Stimulated activated CD4-positive, alpha-beta T cell treated with anti-CD3 and anti-CD28 coated beads, Interleukin-12 subunit alpha, Interleukin-12 subunit beta, amount 100 ng/mL, for 24 hours (primary cell): ENCODE measurements around the gene RGS14.
"Not testable (repeated sequence)": the region's sequence is repeated elsewhere in the genome, so short reads cannot be mapped to it uniquely, and the experiment has no call there.

Experiments
- DNase-seq, 2 experiments: peaks; one replicate each; pipeline ENCODE4 v3.0.0-alpha.2; 2020; ENCODE audit warnings: low read depth in 2 of 2

The RGS14 gene

DNA sequence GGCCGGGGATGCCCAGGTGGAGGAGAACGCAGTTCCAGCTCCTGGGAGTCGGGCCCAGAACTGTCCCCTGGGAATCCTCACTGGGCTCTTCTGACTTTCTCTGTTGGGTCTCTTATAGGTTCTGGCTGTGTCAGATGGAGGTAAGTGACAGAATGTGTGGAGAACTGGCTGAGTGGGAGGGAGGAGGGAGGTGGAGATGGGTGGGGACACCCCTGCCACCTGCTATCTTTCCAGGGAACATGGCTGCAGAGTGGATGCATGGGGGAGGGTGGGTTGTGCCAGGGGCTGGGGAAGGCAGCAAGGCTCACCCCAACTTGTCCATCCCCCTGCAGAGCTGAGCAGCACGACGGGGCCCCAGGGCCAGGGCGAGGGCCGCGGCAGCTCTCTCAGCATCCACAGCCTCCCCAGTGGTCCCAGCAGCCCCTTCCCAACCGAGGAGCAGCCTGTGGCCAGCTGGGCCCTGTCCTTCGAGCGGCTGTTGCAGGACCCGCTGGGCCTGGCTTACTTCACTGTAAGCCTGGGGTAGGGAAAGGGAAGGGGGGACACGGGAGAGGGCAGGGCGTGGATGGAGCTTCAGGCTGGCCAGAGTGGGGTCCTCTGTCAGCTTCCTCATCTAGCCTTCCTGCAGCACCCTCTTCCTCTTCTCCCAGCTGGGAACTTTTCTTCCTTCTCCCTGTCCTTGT, 8.3 kb downstream of the RGS14 start:
- no peak for DNase-seq

- DNase-seq: no peak
Observed at GRCh38 chr5:177366528-177367322, 9.0 kb downstream of the RGS14 start.

DNA sequence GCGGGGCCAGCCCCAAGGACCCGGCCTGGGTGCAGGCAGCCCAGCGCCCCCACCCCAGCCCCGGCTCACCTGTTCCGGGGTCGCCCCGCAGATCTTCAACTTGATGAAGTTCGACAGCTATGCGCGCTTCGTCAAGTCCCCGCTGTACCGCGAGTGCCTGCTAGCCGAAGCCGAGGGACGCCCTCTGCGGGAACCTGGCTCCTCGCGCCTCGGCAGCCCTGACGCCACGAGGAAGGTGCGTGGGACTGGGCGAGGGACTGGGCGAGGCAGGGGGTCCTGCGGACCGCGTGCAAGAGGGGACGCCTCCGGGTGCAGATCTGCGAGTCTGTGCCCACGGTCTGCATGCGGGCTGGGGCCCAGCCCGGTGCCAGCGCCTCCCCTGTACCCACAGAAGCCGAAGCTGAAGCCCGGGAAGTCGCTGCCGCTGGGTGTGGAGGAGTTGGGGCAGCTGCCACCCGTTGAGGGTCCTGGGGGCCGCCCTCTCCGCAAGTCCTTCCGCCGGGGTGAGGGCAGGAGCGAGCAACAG, 9.7 kb downstream of the RGS14 start:
- no peak for DNase-seq

DNA sequence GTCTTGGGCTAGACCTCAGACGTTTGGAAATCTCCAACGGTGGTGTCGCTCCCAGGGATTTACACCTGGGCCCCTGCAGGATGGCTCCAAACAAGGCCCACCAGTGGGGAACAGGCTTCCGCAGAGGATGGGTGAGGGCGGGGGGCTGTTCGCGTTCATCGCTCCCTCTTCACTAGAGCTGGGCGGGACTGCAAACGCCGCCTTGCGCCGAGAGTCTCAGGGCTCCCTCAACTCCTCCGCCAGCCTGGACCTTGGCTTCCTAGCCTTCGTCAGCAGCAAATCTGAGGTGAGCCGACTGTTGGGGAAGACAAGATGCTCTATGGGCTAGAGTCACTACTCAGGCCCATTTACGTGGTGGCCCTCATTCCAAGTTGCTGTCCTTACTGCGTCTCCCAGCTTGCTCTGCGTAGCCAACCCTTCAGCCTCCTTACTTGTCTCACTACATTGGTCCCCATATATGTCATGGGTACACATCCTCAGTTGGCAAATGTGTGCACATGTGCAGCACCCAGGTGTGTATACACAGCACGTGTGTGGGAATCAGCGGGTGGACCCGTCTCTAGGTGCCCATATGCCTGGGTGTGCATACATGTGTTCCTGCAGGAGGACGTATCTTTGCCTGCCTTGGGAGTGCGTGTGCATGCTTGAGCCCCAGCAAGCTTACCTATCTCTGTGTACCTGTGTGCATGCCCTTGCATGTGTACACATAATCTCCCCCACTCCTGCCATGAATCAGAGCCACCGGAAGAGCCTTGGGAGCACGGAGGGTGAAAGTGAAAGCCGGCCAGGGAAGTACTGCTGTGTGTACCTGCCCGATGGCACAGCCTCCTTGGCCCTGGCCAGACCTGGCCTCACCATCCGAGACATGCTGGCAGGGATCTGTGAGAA, 10.5 kb downstream of the RGS14 start:
- no peak for DNase-seq

DNA sequence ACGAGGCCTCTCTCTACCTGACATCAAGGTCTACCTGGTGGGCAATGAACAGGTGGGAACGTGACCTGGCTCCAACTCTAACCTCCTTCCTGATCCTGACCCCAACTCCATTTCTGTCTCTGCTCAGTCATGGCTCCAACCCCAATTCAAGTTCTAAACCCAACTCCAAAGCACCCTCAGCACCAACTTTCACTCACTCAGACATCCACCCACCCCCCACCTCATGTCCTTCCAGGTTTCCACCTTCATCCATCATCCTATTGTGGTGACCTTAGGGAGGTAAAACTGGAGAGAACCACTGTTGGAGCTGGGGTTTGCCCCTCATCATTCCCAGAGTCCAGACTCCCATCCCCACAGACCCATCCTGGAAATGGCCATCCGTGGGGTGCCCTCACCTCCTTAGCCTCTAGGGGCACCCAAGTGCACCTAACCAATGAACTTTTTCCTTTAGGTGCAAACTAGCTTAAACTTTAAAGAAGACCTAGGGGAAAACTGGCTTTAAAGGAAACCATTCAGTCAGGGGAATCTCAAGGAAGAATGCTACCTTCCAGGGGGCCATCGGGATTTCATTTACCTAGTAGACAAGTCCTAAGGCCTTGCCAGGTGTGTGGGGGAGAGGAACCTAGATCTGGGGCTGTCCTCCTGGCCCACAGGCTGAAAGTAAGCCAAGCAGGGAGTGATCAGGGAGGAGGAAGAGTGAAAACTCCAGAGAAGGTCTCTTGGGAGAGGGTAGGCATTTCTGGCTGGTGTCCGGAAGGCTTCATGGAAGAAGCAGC, 11.3 kb downstream of the RGS14 start:
- no peak for DNase-seq

GRCh38 chr5:177369645-177370440, 12.1 kb downstream of the RGS14 start:
- no peak for DNase-seq

- peak; percentile 49 to 54 for DNase-seq
Observed at GRCh38 chr5:177370488-177371119, 12.9 kb downstream of the RGS14 start.

- no peak for DNase-seq
Observed at GRCh38 chr5:177371120-177372033, 13.7 kb downstream of the RGS14 start.

DNA sequence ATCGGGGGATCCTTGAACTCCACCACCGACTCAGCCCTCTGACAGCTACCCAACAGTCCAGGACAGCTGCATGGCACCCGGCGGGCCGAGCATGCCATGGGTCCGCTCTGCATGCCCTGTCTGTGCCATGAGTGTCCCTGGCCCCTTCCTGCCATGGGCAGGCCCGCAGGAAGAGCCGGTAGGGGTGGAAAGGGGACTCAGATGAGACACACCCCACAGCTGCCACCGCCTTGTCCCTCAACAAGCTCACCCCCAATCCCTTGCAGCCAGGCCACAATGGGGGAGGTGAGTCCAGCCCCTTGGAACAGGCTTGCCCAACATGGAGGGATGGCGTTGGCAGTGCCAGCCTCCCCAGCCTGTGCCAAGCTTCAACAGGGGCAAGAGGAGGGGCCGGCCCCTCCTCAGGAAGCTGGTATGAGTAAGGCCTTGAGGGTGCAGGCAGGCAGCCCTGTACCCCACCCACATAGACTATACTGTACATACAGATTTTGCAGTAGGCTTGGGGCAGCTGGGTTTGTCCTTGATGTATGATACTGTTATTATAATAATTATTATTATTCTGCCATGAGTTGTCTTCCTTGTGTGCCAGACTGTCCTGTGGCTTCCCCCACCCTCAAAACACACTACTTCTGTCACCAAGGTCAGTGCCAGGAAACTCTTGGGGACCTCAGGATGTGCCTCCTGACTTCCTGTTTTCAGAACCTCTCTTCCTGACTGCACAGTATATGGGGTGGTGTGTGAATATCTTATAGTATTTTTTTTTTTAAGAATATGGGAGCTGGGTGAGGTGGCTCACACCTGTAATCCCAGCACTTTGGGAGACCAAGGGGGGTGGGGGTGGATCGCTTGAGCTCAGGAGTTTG, 14.5 kb downstream of the RGS14 start:
- no peak for DNase-seq

- DNase-seq: no peak
Observed at GRCh38 chr5:177372910-177373309, 15.2 kb downstream of the RGS14 start.

- DNase-seq: no peak
Observed at GRCh38 chr5:177373806-177374205, 16.1 kb downstream of the RGS14 start.

- DNase-seq: no peak
Observed at GRCh38 chr5:177374211-177374610, 16.5 kb downstream of the RGS14 start.

- not testable (repeated sequence) for DNase-seq
Observed at GRCh38 chr5:177375516-177375915, 17.8 kb downstream of the RGS14 start.

GRCh38 chr5:177376107-177376506, 18.4 kb downstream of the RGS14 start:
- no peak for DNase-seq

DNA sequence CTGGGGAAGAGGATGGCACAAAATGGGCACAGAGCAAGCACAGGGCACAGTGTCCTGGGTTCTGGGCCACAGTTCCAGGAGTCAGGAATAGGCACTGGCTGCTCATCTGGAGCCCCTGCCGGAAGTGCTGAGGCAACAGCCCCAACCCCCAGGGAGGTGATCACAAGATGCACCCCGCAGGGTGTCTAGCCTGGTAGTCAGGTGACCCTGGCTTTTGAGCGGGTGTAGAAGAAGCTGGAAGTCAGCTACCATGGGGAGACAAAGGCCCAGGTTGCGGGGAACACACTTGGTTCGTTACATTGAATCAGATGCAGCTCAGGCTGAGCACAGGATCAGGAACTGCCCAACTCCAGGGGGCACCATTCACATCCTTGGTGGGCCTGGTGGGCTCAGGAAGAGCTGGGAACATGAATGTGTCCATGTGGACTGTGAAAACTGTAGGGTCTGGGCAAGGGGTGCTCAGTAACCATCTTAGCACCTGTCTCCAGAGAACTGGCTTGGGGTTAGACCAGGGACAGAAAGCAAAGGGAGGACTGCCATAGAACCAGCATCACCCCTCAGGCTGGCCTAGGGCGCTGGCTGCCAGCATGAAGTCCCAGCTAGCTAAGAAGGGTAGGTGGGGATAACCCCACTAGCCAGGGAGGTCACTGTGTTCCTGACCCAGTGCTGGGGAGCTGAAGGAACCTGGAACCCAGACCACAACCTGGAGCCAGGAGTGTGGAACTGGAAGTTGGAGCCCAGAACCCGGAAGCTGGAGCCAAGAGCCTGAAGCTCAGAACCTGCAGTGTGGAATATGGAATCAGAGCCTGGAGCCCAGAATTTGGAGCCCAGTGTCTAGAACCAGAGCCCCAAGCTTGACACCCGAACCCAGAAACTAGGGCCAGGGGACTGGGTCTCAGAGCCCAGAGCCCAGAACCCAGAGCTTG, 20.4 kb downstream of the RGS14 start:
- DNase-seq: no peak
